ENCODE measurements around the gene IFT172. TPM values are rescaled to one million over a fixed set of nuclear protein-coding genes. Genes with fewer than 3 reads are reported as not detected.

Gene IFT172
- total RNA-seq, 2 donors from 2014 or later = 34.7 to 52.6 TPM

Other genes starting within 250 kb of the IFT172 start
- not detected for gene SLC30A3, start 226.7 kb downstream of the IFT172 start, total RNA-seq
- not detected for gene DNAJC5G, start 214.3 kb downstream of the IFT172 start, total RNA-seq
- gene TRIM54, start 207.3 kb downstream of the IFT172 start, total RNA-seq = under 1 TPM in 1 of 2 donors, not detected in 1; 0.24 TPM
- 1 to 10 TPM in 1 of 2 donors, under 1 TPM in 1; 0.74 to 1.0 TPM for gene UCN, start 181.3 kb downstream of the IFT172 start, total RNA-seq
- gene MPV17, start 166.6 kb downstream of the IFT172 start, total RNA-seq = 10 to 100 TPM; 35.0 to 58.3 TPM
- gene GTF3C2, start 133.0 kb downstream of the IFT172 start, total RNA-seq = 10 to 100 TPM; 48.4 to 60.0 TPM
- 10 to 100 TPM; 34.5 to 35.4 TPM for gene EIF2B4, start 119.4 kb downstream of the IFT172 start, total RNA-seq
- gene SNX17, start 119.1 kb downstream of the IFT172 start, total RNA-seq = 10 to 100 TPM; 77.1 to 99.6 TPM
- gene ZNF513, start 109.0 kb downstream of the IFT172 start, total RNA-seq = 10 to 100 TPM; 21.7 to 24.5 TPM
- gene PPM1G, start 80.2 kb downstream of the IFT172 start, total RNA-seq = 100 to 1,000 TPM in 1 of 2 donors, 10 to 100 TPM in 1; 63.0 to 119 TPM
- 10 to 100 TPM; 69.6 to 87.7 TPM for gene NRBP1, start 61.1 kb downstream of the IFT172 start, total RNA-seq
- gene KRTCAP3, start 47.4 kb downstream of the IFT172 start, total RNA-seq = 100 to 1,000 TPM in 1 of 2 donors, 10 to 100 TPM in 1; 91.8 to 147 TPM
- 1 to 10 TPM in 1 of 2 donors, under 1 TPM in 1; 0.64 to 1.1 TPM for gene FNDC4, start 5.5 kb upstream of the IFT172 start, total RNA-seq
- gene GCKR, start 7.1 kb upstream of the IFT172 start, total RNA-seq = under 1 TPM; 0.22 to 0.40 TPM
- 10 to 100 TPM; 13.8 to 14.6 TPM for gene ZNF512, start 93.3 kb upstream of the IFT172 start, total RNA-seq
- 1 to 10 TPM; 2.8 to 2.9 TPM for gene CCDC121, start 139.3 kb upstream of the IFT172 start, total RNA-seq
- 10 to 100 TPM; 23.4 to 27.6 TPM for gene GPN1, start 139.3 kb upstream of the IFT172 start, total RNA-seq
- 10 to 100 TPM; 20.8 to 23.9 TPM for gene SUPT7L, start 173.9 kb upstream of the IFT172 start, total RNA-seq
- gene SLC4A1AP, start 174.1 kb upstream of the IFT172 start, total RNA-seq = 10 to 100 TPM; 16.1 to 17.1 TPM